GM18861 (cell line): ENCODE measurements around the gene PARD3.

Experiments
- ATAC-seq: cut with Tn5 transposase; IDR thresholded peaks from one replicate; pipeline ENCODE4 v1.9.1; 2021; ENCODE audit not compliant: unreplicated experiment

Gene PARD3

GRCh38 chr10:34121125-34121753 is 693.9 kb downstream of the PARD3 start:
- no peak for ATAC-seq

- no peak for ATAC-seq
These were observed 695.6 kb downstream of the PARD3 start for GRCh38 chr10:34119456-34119855.

- no peak for ATAC-seq
These were observed 698.3 kb downstream of the PARD3 start for GRCh38 chr10:34116681-34117271.

GRCh38 chr10:34116220-34116641 is 698.9 kb downstream of the PARD3 start:
- ATAC-seq, result no peak

GRCh38 chr10:34114914-34115313 is 700.2 kb downstream of the PARD3 start:
- ATAC-seq, result no peak

- ATAC-seq, result no peak
These were observed 701.4 kb downstream of the PARD3 start for GRCh38 chr10:34113504-34114225.

- no peak for ATAC-seq
These were observed 702.8 kb downstream of the PARD3 start for GRCh38 chr10:34112171-34112782.

- no peak for ATAC-seq
These were observed 703.9 kb downstream of the PARD3 start for GRCh38 chr10:34111179-34111578.

- no peak for ATAC-seq
These were observed 705.0 kb downstream of the PARD3 start for GRCh38 chr10:34109952-34110702.

- no peak for ATAC-seq
These were observed 705.6 kb downstream of the PARD3 start for GRCh38 chr10:34109495-34109894.

- ATAC-seq, result no peak
These were observed 707.2 kb downstream of the PARD3 start for GRCh38 chr10:34107626-34108516.

- no peak for ATAC-seq
These were observed 708.7 kb downstream of the PARD3 start for GRCh38 chr10:34106356-34106885.

GRCh38 chr10:34104829-34105572 is 710.1 kb downstream of the PARD3 start:
- no peak for ATAC-seq

GRCh38 chr10:34102893-34103506 is 712.1 kb downstream of the PARD3 start:
- no peak for ATAC-seq

- no peak for ATAC-seq
These were observed 712.8 kb downstream of the PARD3 start for GRCh38 chr10:34102237-34102673.

- no peak for ATAC-seq
These were observed 714.1 kb downstream of the PARD3 start for GRCh38 chr10:34101001-34101400.

GRCh38 chr10:34098821-34099567 is 716.1 kb downstream of the PARD3 start:
- no peak for ATAC-seq

- ATAC-seq, result no peak
These were observed 717.4 kb downstream of the PARD3 start for GRCh38 chr10:34097682-34098081.
